ENCODE results near the gene CCDC198.

GRCh38 chr14:57491640-57492039 is 2.0 kb downstream of the CCDC198 start:
- no peak for TF ChIP-seq CTCF (IDR thresholded peaks at IDR 0.05; ENCODE audit: poor library complexity, severe bottlenecking)
- TF ChIP-seq EP300 (conservative IDR thresholded peaks at IDR 0.05; ENCODE audit: poor library complexity, severe bottlenecking), result no peak
- TF ChIP-seq RAD21 (conservative IDR thresholded peaks at IDR 0.05), result no peak
- no peak for TF ChIP-seq MXI1 (conservative IDR thresholded peaks at IDR 0.05; ENCODE audit: poor library complexity, severe bottlenecking)
